GM10266 (cell line): ENCODE results near the gene KIRREL3.

Source experiments
- DNase-seq: peaks from one replicate; pipeline ENCODE4 v3.0.0; 2012; ENCODE audit errors: extremely low spot score
- TF ChIP-seq, protein P1 (sequence below): IDR thresholded peaks from 2 replicates; pipeline ENCODE4 v1.5.1; 2012; ENCODE audit warnings: mild to moderate bottlenecking, low read depth; ENCODE audit not compliant: control insufficient read depth, insufficient read depth; ENCODE audit errors: missing control alignments

The KIRREL3 gene

DNA sequence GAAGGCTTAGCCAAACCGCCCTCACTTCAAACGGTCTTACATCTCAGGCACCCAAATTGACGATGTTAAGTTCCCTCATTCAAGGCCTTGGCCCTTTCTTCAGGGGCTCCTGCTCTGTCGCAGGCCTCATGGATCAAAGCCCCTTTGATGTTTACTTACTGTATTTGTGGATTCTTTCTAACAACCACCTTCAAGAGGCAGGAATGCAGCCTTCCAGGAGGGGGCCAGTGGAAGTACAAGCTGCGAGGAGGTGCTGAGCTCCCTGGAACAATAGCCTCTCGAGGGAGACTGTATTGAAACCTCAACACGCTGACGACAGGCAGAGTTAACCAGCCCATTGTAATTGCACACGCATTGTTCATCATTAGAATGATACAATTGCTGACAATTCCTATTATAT lies 436.0 kb downstream of the KIRREL3 start:
- TF ChIP-seq, protein P1, sequence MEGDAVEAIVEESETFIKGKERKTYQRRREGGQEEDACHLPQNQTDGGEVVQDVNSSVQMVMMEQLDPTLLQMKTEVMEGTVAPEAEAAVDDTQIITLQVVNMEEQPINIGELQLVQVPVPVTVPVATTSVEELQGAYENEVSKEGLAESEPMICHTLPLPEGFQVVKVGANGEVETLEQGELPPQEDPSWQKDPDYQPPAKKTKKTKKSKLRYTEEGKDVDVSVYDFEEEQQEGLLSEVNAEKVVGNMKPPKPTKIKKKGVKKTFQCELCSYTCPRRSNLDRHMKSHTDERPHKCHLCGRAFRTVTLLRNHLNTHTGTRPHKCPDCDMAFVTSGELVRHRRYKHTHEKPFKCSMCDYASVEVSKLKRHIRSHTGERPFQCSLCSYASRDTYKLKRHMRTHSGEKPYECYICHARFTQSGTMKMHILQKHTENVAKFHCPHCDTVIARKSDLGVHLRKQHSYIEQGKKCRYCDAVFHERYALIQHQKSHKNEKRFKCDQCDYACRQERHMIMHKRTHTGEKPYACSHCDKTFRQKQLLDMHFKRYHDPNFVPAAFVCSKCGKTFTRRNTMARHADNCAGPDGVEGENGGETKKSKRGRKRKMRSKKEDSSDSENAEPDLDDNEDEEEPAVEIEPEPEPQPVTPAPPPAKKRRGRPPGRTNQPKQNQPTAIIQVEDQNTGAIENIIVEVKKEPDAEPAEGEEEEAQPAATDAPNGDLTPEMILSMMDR: no peak
- DNase-seq: no peak

GRCh38 chr11:126561327-126561893 lies 439.2 kb downstream of the KIRREL3 start:
- peak; percentile 47 for DNase-seq
- TF ChIP-seq, protein P1: no peak

DNA sequence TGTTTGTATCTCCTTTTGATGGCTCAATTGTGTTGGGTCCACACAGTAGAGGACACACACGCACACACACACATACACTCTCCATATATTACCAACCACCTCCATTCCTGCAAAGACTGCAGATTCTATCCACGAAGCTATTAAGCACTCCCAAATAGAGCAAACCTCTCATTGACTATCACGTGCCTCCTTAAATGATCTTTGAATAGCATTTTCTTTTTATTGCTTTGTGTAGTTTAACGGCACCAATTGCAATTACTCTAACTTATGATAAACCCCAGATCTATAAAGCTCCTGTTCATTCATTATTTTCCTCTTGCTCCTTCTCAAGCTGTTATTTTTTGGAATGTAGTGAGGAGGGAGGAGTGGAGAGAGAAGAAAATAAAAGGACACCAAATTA lies 440.3 kb downstream of the KIRREL3 start:
- DNase-seq: no peak
- TF ChIP-seq, protein P1: no peak

- TF ChIP-seq, protein P1: no peak
- no peak for DNase-seq
Measured at GRCh38 chr11:126548581-126549550, 451.7 kb downstream of the KIRREL3 start.

- TF ChIP-seq, protein P1: no peak
- DNase-seq: no peak
Measured at GRCh38 chr11:126547691-126548090, 452.9 kb downstream of the KIRREL3 start.

DNA sequence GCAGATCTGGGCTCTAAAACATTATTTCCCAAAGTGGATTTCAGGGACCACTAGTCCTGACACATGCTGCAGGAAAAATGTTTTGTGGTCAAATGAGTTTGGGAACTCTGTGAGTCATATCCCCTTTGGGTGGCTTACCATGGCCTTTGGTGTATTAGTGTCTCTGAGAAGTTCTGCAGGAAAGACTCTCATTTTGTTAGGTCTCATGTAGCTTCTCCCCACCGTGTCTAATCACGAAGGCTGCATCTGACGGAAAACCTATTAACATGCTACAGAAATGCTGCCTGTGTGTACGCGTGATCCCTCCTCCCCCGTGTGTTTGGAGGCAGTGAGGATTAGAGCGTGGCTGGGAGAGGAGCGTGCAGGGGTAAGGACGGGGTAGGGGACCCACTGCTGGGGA lies 453.4 kb downstream of the KIRREL3 start:
- TF ChIP-seq, protein P1: no peak
- DNase-seq: no peak

DNA sequence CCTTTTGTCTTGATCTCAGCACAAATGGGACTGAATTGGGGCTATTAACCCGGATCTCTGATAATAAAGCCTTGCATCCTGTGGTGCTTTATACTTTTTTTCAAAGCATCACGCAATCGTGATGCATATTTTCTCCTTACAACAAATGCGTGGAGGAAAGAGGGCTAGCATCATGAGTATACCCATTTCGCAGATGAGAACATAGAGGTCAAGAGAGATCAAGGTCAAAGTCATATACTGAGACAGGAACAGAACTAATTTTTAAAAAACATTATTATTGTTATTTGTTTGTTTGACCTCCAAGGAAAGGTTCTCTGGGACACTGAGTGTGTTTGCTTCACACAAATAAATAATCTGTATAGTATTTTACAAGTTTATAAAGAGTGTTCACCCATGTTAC lies 453.9 kb downstream of the KIRREL3 start:
- no peak for DNase-seq
- TF ChIP-seq, protein P1: no peak
